GM19099 (cell line): ENCODE data around the gene MGAT1.

Source experiments
- POLR2A ChIP-seq: IDR thresholded peaks from 3 replicates; pipeline ENCODE4 v1.6.1; 2011; ENCODE audit warnings: low read depth; ENCODE audit not compliant: insufficient read length; ENCODE audit errors: extremely low read depth

MGAT1 gene

DNA sequence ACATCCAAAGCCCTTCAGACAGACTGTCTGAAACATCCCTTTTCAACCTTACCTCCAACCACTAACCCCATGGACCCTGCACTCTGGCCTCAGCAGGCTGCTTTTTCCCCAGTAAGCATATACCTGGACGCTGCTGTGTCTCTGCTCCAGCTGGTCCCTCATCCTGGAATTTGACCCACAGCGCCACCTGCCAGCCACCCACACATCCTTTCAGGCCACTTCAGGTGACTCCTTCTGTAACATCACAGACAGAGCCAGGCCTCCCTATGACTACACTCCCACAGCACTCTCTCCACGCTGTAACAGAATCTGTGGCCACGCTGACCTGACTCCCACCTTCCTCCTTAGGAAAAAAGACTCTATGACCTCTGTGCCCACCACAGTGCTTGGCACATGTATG, 3.4 kb downstream of the MGAT1 start:
- TF ChIP-seq POLR2A: no peak

DNA sequence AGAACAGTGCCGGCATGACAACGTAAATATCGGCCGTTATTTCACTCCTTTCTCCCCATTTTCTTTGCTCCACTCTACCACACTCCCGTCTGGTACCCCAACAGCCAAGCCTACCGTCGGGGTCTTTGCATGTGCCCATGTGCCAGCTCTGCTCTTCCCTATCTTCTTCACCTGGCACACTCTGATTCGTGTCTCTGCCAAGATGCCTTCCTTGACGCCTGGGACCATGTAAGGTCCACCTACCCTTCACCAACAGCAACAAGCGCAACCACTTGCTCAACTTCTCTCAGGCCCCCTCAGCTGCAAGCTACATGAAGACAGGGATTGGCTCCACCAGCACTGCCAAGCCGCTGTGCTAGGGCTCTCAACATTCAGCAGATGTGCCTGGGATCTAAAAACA, 4.4 kb downstream of the MGAT1 start:
- no peak for TF ChIP-seq POLR2A

DNA sequence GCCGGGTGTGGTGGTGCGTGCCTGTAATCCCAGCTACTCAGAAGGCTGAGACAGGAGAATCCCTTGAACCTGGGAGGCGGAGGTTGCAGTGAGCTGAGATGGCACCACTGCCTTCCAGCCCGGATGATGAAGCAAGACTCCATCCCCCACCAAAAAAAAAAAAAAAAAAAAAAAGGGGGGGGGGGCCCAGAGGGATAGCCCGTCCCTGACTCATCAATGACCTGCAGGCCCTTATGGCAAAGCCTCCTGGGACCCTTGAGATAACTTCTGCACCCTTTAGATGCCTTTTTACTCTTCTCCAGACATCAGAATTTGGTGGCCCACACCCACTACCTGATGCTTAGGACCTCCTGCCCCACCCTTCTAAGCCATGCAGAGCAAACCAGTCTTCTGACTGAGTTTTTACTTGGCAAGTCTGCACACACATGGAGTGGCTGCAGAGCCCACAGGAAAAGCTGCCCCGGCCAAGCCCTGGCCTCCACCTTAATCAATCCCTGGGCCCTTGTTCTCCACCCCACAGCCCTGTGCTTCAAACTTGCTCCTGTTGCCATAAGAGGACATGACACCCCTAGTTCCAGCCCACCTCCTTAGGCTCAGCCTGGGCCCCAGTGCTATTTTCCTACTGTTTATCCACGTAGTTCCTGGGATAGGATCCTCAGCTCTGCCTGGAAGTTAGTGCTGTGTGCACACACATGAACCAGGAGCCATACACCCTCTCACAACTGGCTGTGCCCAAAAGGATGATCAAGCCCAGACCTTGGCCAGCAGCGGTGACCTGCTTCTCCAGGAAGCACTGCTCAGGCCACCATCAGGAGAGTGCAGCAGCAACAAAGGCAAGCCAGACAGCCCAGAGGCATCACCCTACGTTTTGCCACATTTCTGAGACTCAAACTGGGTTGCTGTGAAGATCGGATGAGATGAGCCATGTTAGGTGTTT, 5.1 kb downstream of the MGAT1 start:
- no peak for TF ChIP-seq POLR2A

DNA sequence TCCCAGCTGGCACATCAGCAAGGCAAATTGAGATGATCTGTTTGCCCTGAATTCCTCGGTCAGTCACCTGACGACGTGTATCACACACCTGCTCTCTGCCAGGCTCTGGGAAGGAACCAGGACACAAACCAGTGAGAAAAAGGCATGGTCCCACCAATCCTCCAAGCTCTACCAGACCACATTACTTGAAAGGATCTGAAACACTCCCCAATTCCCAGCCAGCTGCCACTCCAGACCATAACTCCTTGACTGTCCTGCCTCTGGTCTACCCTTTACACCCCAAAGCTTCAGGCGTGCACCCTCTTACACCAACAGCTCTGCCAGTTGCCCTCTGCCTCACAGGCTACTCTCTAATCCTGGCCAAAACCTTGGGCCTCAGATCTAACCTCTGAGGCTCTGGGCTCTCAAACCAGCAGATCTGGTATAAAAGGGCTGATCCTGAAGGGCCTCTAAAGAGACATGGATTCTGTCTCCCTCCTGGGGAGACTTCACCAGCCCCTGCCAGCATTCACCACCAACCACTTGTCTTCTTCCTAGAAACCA, 6.8 kb downstream of the MGAT1 start:
- no peak for TF ChIP-seq POLR2A

DNA sequence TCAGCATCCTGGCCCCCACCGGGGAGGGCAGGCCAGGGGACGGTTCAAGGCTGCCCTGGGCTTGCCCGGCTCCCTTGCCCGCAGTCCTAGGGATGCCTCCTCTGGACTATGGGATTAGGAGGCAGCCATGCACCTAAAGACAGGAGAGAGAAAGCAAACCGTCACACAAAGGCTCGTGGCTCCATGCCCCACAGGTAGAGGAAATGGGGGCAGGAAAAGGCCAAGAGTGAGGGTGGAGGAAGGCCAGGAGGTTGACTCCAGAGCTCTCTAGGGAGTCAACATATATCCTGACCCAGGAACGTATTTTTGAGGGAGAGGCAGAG, 9.7 kb downstream of the MGAT1 start:
- TF ChIP-seq POLR2A: no peak

DNA sequence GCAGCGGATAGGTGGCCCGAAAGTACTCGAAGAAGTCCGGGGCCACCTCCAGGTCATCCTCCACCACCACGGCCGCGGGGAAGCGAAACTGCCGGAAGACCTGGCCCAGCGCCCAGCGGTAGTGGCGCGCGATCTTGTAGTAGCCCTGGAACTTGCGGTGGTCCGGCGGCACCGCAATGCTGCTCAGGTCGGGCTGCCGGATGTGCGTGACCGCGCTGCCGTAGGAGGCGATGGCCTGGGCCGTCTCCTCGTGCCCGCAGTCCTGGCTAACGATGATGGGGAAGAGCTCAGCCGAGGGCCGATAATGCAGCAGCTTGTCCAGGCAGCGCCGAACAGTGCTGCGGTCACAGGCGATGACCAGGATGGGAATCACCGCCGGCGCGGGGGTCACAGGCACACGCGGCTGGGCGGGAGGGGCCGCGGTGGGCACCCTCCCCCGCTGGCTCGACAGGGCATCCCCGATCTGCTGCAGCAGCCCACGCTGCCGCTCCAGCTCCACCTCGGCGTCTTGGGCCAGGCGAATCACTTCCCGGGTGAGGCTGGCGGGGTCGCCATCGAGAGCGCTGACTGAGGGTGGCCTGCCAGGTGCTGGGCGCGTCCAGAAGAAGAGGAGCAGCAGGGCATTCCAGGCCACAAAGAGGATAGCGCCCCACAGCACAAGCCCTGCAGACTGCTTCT, 10.2 kb downstream of the MGAT1 start:
- TF ChIP-seq POLR2A: no peak

DNA sequence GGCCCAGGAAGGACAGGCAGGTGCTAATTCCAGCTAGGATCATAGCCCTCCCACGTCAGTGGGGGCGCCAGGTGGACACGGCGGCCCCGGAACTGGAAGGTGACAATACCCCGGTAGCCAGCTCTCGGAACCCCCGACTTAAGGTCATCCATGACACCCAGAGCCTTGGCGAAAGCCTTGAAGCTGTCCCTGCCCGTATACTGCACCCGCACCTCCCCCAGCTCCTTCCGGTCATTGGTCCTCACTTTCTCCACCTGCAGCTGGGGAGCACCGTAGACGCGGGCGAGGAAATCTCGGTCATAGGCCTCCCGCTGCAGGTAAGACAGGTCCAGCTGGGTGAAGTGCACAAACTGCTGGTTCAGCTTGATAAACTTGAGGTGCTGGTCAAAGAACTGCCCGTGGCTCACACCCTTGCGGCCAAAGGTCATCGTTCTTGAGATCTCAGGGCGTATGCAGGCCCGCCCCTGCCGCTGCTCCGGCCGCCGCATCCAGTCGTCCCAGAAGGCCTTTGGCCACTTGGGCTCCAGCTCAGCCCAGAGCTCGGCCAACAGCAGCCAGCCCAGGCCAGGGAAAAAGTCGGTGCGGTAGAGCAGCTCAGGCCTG, 10.9 kb downstream of the MGAT1 start:
- no peak for TF ChIP-seq POLR2A

DNA sequence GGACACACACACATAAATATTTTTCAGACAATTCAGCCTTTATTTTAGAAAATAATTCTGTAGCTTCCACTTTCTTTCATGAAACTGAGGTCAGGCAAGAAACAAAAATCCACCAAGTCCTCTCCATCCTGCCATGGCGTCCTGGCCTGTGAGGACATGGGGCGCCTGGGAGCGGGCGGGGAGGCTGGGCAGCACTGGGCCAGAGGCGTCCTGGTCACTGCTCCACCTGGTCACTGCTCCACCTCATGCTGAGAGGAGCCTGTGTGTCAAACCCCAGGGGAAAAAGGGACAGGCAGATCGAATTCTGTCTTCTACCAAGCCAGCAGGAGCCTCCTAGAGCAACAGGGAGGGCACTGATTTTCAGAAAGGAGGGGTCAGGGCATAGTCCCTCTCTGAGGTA, 12.1 kb downstream of the MGAT1 start:
- TF ChIP-seq POLR2A: no peak

DNA sequence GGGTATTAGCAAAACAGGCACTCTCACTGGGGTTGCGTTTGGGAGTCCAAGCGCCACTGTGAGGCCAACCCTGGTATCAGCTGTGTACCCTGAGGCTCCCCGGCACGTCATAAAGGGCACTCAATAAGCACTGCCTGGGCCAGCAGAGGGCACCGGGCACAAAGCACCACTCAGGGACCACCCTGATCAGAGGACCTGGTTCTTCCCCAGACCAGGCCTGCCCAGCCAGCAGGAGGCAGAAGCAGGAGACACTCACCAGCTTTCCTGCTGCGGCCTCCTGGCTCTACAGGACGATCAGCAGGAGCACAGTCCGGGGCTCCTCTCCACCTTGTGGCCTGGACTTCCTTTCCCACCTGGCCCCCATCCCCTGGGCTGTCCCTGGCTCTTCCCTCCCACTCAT, 12.6 kb downstream of the MGAT1 start:
- TF ChIP-seq POLR2A: no peak

DNA sequence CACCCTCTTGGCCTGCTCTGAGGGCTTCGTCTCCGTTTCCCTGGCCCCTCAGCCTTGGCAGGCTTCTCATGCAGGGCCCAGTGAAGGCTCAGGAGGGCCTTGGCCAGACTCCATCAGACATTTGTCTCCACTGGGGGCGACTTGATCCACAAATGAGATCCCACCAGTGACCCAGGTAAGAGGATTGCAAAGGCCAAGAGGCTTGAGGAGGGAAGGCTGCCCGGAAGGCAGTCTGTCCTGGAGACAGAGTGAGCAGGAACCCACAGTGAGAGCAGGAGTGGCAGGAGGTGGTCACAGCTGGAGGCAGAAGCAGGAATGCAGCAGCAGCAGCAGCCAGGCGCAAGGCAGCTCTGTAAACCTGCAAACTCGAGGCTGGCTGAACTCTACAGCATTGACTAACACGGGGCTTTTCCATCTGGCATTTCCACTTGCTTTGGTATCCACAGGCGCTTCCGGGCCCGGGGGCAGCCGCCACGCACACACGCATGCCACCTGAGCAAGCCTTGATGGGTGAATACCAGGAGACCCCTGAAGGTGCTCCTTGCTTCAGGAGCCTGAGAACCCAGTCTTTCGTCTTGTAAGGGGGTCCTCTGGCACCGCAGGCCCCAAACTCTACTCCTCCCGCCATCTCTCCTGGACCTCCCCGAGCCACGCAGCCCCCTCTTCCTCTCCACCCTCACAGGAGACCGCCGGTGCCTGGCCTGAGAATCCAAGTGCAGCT, 14.7 kb downstream of the MGAT1 start:
- TF ChIP-seq POLR2A: no peak

DNA sequence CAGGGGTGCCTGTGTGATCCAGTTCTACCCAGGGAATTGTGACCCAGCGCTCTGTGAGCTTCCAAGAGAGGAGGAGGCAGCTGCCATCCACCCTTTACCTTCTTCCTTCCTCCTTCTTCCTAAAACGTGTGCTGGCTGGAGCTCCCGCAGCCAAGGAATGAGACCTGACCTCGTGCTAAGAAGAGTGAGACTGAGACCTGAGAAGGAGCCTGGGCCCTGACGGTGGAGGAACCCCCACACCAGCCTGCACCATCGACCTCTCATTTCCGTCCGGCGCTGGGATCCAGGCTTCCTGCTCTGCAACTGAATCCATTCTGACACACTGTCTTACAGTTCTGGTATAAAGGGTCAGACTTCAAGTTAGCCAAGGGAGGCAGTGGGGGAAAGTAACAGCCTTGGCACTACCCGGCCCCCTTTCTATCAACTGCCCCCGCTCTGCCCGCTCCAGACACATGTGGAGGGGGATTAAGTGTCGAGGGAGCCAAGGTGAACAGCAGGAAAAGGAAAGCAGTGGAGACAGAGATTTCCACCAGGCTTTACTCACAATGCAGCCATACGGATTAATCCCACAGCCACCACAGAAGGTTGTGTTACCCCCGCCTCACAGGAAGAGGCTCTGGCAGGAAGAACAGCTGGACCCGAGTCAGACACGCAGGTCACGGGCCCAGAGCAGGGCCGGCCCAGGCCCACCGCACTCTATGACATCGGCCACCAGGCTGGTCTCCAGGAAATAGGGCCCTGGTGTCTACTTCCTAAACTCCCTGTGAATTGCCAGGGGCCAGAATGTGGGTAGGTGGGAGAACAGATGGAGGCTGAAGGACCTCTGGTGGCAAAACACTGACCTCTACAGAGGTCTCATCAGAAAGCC, 15.8 kb downstream of the MGAT1 start:
- no peak for TF ChIP-seq POLR2A

DNA sequence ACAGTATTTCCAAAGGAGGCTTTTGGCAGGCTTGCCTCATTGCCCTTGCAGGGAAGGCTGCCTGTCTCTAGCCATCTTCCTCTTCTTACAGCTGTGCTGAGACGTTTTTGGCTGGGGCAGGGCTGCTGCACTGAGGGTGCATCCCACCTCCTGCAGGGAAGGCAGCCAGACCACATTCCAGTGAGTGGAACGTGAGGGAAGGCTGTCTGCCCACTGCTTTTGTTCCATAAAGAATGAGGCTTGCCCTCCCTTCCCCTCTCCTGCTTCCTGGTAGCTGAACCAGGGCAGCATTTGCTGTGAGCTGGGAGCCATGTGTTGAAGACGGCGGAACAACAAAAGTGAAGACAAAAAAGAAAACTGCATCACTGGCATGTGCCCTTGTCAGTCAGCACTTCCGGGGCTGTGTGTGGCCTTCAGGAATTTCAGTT, 16.8 kb downstream of the MGAT1 start:
- TF ChIP-seq POLR2A: no peak

DNA sequence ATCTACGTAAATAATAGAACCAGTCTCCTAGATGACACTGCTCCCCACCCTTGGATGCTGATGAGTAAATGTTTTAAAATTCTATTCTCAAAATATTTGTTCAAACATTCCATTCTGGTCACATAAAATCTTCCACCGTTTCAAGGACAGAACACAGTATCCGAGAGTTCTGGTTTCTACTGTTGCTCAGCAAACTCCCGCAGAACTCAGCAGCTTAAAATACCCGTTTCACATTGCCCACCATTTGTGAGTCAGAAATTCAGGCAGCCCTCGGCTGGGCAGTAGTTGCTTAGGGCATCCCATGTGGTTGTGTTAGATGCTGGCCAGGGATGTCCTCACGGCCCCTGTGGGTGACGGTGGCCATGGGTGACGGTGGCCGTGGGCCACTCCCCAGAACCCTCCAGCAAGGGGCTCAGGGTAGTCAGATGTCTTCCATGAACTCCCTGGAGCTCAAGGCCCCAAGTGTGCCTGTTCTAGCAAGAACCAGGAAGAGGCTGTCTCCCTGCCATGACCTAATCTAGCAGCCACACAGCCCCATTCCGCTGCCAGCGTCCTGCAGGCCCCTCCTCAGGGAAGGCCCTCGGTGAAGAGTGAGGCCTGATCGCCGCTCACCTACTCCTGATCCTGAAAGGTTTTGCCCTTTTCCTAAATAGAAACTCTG, 17.4 kb downstream of the MGAT1 start:
- no peak for TF ChIP-seq POLR2A

DNA sequence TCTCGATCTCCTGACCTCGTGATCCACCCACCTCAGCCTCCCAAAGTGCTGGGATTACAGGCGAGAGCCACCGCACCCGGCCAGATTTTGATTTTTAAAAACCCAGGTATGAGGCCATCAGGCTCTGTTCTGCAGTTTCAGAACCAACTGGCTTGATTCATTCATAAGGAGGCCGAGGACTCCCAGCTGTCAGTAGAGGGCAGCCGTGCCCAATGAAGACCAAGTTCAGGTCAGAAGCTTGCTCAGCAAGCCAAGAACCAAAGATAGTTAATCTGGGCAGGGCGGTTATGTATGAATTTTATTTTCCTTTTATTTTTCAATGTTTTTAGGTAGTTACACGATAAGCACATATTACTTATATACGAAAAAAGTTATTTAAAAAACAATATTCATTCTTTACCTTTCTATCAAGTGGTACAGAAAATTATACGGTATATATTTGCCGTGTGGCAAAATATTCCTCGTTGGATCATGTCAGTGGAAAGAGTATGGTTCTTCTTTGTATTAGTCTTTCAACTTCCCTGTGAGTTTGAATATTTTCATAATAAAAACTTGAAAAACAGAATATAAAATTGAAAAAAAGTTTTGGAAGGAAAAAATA, 18.0 kb downstream of the MGAT1 start:
- no peak for TF ChIP-seq POLR2A
